Measurements from ENCODE around the gene RAB11FIP3. TPM values are rescaled to one million over a fixed set of nuclear protein-coding genes. Genes with fewer than 3 reads are reported as not detected.

Gene RAB11FIP3
- total RNA-seq, 1 donor from 2014 or later, result 56.0 TPM

- ATAC-seq (no peak), DNase-seq (ENCODE audit: low spot score) (no peak)
- intact Hi-C loops (cut with DNase I), result no loop called here
Measured at GRCh38 chr16:567373-568256, 142.2 kb downstream of the RAB11FIP3 start.

GRCh38 chr16:568401-569258 lies 143.2 kb downstream of the RAB11FIP3 start:
- intact Hi-C loops (cut with DNase I), result no loop called here
- DNase-seq (ENCODE audit: low spot score) (no peak), ATAC-seq (no peak)

GRCh38 chr16:569445-570254 lies 144.2 kb downstream of the RAB11FIP3 start, which contains the start of gene PIGQ:
PIGQ (plus strand) TSS chr16:569968; CDS start chr16:574075, 4,107 bp downstream.
- intact Hi-C loops (cut with DNase I), result no loop called here
- ATAC-seq (peak; percentile 62), DNase-seq (ENCODE audit: low spot score) (peak; percentile 83)

Small RNA genes lying within 50 kb of the gene (microRNA-seq; reads per million reads assigned to microRNA genes)
- gene MIR3176 (1.1 reads per million), gene MIR5587 (not detected)

Other genes starting within 250 kb of the RAB11FIP3 start
- 11,060 TPM for gene HBA1, start 249.0 kb upstream of the RAB11FIP3 start, total RNA-seq
- 3.2 TPM for gene HBQ1, start 245.2 kb upstream of the RAB11FIP3 start, total RNA-seq
- 102 TPM for gene LUC7L, start 196.2 kb upstream of the RAB11FIP3 start, total RNA-seq
- 129 TPM for gene FAM234A, start 190.8 kb upstream of the RAB11FIP3 start, total RNA-seq
- 48.9 TPM for gene RGS11, start 149.7 kb upstream of the RAB11FIP3 start, total RNA-seq
- 0.94 TPM for gene ARHGDIG, start 145.1 kb upstream of the RAB11FIP3 start, total RNA-seq
- gene PDIA2, start 142.5 kb upstream of the RAB11FIP3 start, total RNA-seq, result 0.85 TPM
- 20.1 TPM for gene AXIN1, start 72.9 kb upstream of the RAB11FIP3 start, total RNA-seq
- 32.5 TPM for gene MRPL28, start 55.1 kb upstream of the RAB11FIP3 start, total RNA-seq
- 29.0 TPM for gene PGAP6, start 43.7 kb upstream of the RAB11FIP3 start, total RNA-seq
- 68.3 TPM for gene NME4, start 28.4 kb upstream of the RAB11FIP3 start, total RNA-seq
- gene DECR2, start 23.8 kb upstream of the RAB11FIP3 start, total RNA-seq, result 10.4 TPM
- 35.2 TPM for gene CAPN15, start 102.1 kb downstream of the RAB11FIP3 start, total RNA-seq
- gene PRR35, start 134.7 kb downstream of the RAB11FIP3 start, total RNA-seq, result not detected
- gene NHLRC4, start 141.4 kb downstream of the RAB11FIP3 start, total RNA-seq, result 1.2 TPM
- gene PIGQ, start 144.3 kb downstream of the RAB11FIP3 start, total RNA-seq, result 46.6 TPM
- 22.5 TPM for gene RAB40C, start 164.4 kb downstream of the RAB11FIP3 start, total RNA-seq
- 1.5 TPM for gene WFIKKN1, start 205.3 kb downstream of the RAB11FIP3 start, total RNA-seq
- 54.1 TPM for gene METTL26, start 210.7 kb downstream of the RAB11FIP3 start, total RNA-seq
- gene MCRIP2, start 216.2 kb downstream of the RAB11FIP3 start, total RNA-seq, result 15.5 TPM
- gene WDR90, start 223.7 kb downstream of the RAB11FIP3 start, total RNA-seq, result 33.3 TPM
- 95.9 TPM for gene RHOT2, start 242.5 kb downstream of the RAB11FIP3 start, total RNA-seq